Thyroid gland (tissue), 4 donors: ENCODE results near the gene PRKCH. TPM values are rescaled to one million over a fixed set of nuclear protein-coding genes. Genes with fewer than 3 reads are reported as not detected.

Experiments used
- DNase-seq, 2 donors: peaks; one replicate each; pipeline ENCODE4 v3.0.0-alpha.2; 2019
- H3K27ac ChIP-seq, 3 donors: fragments of 200-600 bp; sonication (generic); 1 replicate in 2 of 3; 2 replicates in 1 of 3; pipeline ENCODE4 v1.5.1; 2016 to 2019; ENCODE audit warnings: mild to moderate bottlenecking in 1 of 3, moderate library complexity in 1 of 3
- H3K27me3 ChIP-seq: fragments of 200-600 bp; sonication (generic); one replicate; pipeline ENCODE4 v1.5.1; 2019
- H3K36me3 ChIP-seq, 2 donors: fragments of 200-600 bp; sonication (generic); one replicate each; pipeline ENCODE4 v1.5.1; 2016 to 2019
- H3K4me1 ChIP-seq, 2 donors: fragments of 200-600 bp; sonication (generic); one replicate each; pipeline ENCODE4 v1.5.1; 2017 to 2019
- H3K4me3 ChIP-seq, 3 donors: fragments of 200-600 bp; sonication (generic); replicated peaks in 1 of 3; 1 replicate in 2 of 3; 2 replicates in 1 of 3; pipeline ENCODE4 v1.5.1; 2016; ENCODE audit warnings: mild to moderate bottlenecking in 1 of 3
- H3K9me3 ChIP-seq: fragments of 200-600 bp; sonication (generic); one replicate; pipeline ENCODE4 v1.5.1; 2017
- POLR2A ChIP-seq, 2 donors: fragments of 450-650 bp; IDR thresholded peaks; one replicate each; pipeline ENCODE4 v1.6.1; 2017; ENCODE audit warnings: antibody characterized with exemption in 2 of 2, mild to moderate bottlenecking in 2 of 2, moderate library complexity in 1 of 2
- WGBS, 2 donors: methylation state at CpG; one replicate each; pipeline ENCODE4 v1.1.5; 2017; 5-methylcytosine and 5-hydroxymethylcytosine counted together
- intact Hi-C: fragments of 100-400 bp; cut with DNase I; formaldehyde crosslinking; loops from one replicate; pipeline ENCODE4 v1.15.1; 2023
- total RNA-seq, 4 donors: library from RNA; depleted of rRNA; stranded (reverse); fragments of >200 nt; gene quantifications; one replicate each; pipeline ENCODE4 v1.2.3, GENCODE V29; 2016
- TF ChIP-seq, protein P1 (sequence below), 6 experiments: fragments of 200-600 bp in 3 of 6; fragments of 450-650 bp in 3 of 6; sonication (generic) in 3 of 6; IDR thresholded peaks; one replicate each; pipeline ENCODE4 v1.5.1; 2016 to 2019; ENCODE audit warnings: antibody characterized with exemption in 6 of 6, mild to moderate bottlenecking in 2 of 6, inconsistent platforms in 1 of 6, moderate library complexity in 1 of 6

Gene PRKCH
- total RNA-seq, 4 donors from 2014 or later = 34.0 to 68.7 (median 49.8) TPM

DNA sequence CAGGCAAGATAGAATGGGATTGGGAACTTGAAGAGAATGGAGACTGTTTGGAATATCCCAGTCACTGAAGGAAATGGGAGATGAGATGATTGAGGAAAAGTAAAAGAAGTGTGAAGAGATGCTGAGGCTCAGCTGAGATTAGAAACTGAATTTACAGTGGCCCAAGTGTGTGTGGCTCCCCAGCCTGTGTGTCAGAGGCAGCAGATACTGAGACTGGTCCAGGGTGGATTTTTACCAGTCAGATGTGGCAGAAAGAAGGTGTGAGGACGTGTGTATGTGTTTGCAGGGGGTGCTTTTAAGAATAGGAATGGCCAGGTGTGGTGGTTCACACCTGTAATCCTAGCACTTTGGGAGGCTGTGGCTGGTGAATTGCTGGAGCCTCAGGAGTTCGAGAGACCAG is 42.9 kb downstream of the PRKCH start:
- H3K4me1 ChIP-seq = peaks cover 15 to 18% of the 10 kb centered on the region in 2 donors

DNA sequence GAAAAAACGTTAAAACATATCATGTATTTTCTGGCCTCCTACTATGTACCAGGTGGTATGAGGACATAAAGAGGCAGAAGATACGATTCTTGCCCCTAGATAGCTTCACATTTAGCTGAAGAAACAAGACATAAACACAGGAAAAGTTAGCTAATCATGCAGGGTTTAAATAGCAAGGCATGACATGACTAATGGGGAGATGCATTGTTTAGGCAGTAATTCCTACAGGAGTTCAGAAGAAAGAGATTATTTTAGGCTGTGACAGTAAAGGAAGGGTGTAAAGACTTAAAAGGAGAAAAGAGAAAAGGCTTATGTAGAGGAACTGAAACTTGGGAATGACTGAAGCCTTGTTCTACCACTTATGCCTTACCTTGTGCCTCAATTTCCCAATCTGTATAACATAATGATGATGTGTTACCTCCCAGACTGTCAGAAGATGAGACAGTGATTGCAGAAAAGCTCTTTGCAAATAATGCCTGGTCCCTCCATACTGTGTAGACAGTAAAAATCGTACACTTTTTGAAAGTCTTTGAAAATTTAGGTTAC is 44.4 kb downstream of the PRKCH start:
- Histone ChIP-seq H3K4me1 (peaks cover 15 to 20% of the 10 kb centered on the region in 2 donors), H3K9me3 (no peaks in the 10 kb centered on the region), H3K27me3 (no peaks in the 10 kb centered on the region), H3K27ac (no peak overlapping the region), H3K36me3 (no peaks in the 10 kb centered on the region), H3K4me3 (no peak overlapping the region)
- no peak for DNase-seq
- 74% methylated on average over 3 of the region's 3 CpGs for WGBS, 2 donors
- TF ChIP-seq, protein P1, sequence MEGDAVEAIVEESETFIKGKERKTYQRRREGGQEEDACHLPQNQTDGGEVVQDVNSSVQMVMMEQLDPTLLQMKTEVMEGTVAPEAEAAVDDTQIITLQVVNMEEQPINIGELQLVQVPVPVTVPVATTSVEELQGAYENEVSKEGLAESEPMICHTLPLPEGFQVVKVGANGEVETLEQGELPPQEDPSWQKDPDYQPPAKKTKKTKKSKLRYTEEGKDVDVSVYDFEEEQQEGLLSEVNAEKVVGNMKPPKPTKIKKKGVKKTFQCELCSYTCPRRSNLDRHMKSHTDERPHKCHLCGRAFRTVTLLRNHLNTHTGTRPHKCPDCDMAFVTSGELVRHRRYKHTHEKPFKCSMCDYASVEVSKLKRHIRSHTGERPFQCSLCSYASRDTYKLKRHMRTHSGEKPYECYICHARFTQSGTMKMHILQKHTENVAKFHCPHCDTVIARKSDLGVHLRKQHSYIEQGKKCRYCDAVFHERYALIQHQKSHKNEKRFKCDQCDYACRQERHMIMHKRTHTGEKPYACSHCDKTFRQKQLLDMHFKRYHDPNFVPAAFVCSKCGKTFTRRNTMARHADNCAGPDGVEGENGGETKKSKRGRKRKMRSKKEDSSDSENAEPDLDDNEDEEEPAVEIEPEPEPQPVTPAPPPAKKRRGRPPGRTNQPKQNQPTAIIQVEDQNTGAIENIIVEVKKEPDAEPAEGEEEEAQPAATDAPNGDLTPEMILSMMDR (IDR thresholded peaks at IDR 0.05) = no peak
- TF ChIP-seq POLR2A (IDR thresholded peaks at IDR 0.05) = no peak
- intact Hi-C loops = no loop called here

More for the DNA sequence above, 42.9 kb downstream of the PRKCH start:
- Histone ChIP-seq H3K27me3 (no peaks in the 10 kb centered on the region), H3K27ac (no peak overlapping the region), H3K9me3 (no peaks in the 10 kb centered on the region), H3K36me3 (no peaks in the 10 kb centered on the region), H3K4me3 (no peak overlapping the region)
- DNase-seq = no peak
- intact Hi-C loops = no loop called here
- WGBS, 2 donors = 93 to 95% methylated on average over 2 of the region's 2 CpGs
- TF ChIP-seq, protein P1 (IDR thresholded peaks at IDR 0.05) = no peak
- TF ChIP-seq POLR2A (IDR thresholded peaks at IDR 0.05) = no peak

DNA sequence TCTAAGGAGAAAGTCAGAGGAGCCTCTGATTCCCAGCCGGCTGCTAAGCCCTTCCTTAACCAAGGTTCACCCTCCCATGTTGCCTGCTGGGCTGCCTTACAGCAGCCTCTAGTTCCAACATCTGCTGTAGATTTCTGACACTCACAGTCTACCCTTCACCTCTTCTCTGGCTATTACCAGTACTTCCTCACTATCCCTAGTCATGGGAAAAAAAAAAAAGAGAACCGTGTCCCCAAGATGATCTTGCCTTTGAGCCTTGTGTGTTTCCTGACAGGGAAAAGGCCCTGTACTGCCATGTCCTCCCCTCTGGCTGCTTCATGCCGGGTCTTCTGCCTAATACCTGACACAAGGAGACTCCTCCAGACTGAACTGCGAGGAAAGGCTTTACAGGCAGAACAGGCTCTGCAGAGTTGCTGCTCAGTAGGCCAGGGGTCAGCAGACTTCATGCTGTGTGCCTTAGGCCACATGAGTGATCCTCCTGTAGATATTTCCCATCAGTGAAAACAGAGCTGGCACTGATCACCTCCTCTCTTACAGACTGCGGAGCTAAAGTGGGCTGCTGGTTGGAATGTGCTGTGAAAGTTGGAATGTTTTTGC is 46.8 kb downstream of the PRKCH start:
- peak; percentile 46 to 58 for DNase-seq
- Histone ChIP-seq H3K4me3 (no peak overlapping the region), H3K9me3 (no peaks in the 10 kb centered on the region), H3K4me1 (peaks cover 15 to 20% of the 10 kb centered on the region in 2 donors), H3K27me3 (no peaks in the 10 kb centered on the region), H3K27ac (peak overlapping the region; percentile 20 to 72 (median 67)), H3K36me3 (no peaks in the 10 kb centered on the region)
- WGBS, 2 donors = 43 to 52% methylated on average over 5 of the region's 5 CpGs
- TF ChIP-seq, protein P1 (IDR thresholded peaks at IDR 0.05) = no peak
- TF ChIP-seq POLR2A (IDR thresholded peaks at IDR 0.05) = no peak
- intact Hi-C loops = no loop called here

DNA sequence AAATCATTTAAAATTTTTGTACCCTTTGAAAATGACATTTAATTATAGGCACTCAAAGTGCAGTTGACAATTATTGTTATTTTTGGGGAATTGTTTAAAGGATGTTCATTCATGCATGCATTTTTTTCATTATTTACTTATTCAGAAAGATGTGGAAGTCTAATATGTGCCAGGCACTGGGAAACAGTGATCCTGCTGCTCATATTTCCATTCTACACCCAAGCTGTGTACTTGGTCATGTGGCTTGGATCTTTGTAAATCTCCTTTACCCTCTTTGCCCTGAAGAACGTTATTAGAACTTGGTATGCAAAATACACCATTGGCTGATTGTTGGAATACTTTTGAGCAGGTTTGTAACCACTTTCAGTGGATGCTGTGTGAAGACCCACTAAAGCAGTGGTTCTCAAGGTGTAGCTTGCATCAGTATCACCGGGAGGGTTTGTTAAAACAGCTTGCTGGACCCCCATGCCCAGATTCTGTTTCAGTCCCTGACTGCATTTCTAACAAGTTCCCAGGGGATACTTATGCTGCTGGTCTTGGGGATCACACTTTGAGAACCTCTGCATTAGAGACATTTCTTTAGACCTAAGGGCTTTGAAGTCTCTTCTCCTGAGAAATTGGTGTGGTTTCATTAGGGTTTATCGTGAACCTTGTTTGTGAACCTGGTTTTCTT is 47.5 kb downstream of the PRKCH start:
- no peaks in the 10 kb centered on the region for H3K27me3 ChIP-seq
- no peaks in the 10 kb centered on the region for H3K9me3 ChIP-seq
- peak overlapping the region in 2 of 3 donors; percentile 67 to 72 for H3K27ac ChIP-seq
- no peaks in the 10 kb centered on the region for H3K36me3 ChIP-seq
- TF ChIP-seq POLR2A (IDR thresholded peaks at IDR 0.05) = no peak
- TF ChIP-seq, protein P1 (IDR thresholded peaks at IDR 0.05) = no peak
- peaks cover 15 to 20% of the 10 kb centered on the region in 2 donors for H3K4me1 ChIP-seq
- H3K4me3 ChIP-seq = no peak overlapping the region
- intact Hi-C loops = no loop called here
- no peak for DNase-seq
- 50 to 59% methylated on average over 2 to 3 of the region's 3 CpGs for WGBS, 2 donors

DNA sequence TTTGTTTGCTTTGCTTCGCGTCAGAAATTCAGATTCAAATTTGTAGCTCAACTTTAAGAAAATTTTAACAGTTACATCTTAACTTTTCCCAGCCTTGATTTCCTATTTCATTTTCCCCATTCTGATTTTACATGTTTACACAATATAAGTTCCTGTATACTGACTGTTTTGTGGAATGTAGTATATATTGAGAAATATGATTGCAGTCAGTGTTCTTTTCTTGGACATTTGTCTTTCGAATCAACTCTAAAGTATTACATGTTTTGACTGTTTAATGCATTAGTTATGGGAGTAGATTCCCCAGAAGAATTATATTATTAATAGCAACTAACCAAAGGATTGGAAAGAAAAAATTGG is 48.1 kb downstream of the PRKCH start:
- H3K4me3 ChIP-seq = no peak overlapping the region
- no peaks in the 10 kb centered on the region for H3K9me3 ChIP-seq
- H3K27me3 ChIP-seq = no peaks in the 10 kb centered on the region
- intact Hi-C loops = no loop called here
- H3K27ac ChIP-seq = no peak overlapping the region
- WGBS, 2 donors = 85 to 90% methylated on average over 3 of the region's 3 CpGs
- H3K4me1 ChIP-seq = peaks cover 15 to 20% of the 10 kb centered on the region in 2 donors
- no peaks in the 10 kb centered on the region for H3K36me3 ChIP-seq
- TF ChIP-seq, protein P1 (IDR thresholded peaks at IDR 0.05) = no peak
- TF ChIP-seq POLR2A (IDR thresholded peaks at IDR 0.05) = no peak
- DNase-seq = no peak
